Right lobe of liver (tissue), 4 donors: ENCODE data around the gene SLX4IP.

Source experiments
- CTCF ChIP-seq, 4 donors: fragments of 200-600 bp in 3 of 4; fragments of 450-650 bp in 1 of 4; IDR thresholded peaks; one replicate each; pipeline versions ENCODE4 v1.5.1 to v1.8.0; 2016 to 2022; ENCODE audit warnings: antibody characterized with exemption in 4 of 4, mild to moderate bottlenecking in 2 of 4
- POLR2A ChIP-seq: fragments of 450-650 bp; IDR thresholded peaks from one replicate; pipeline ENCODE4 v1.6.1; 2017; ENCODE audit warnings: antibody characterized with exemption, mild to moderate bottlenecking
- donor health status: DM: no; HTN: no; CAD: no.
- donor health status: DM: no; HTN: no; CAD: no.
- donor health status: DM: no; HTN: yes; CAD: no.

GRCh38 chr20:10541668-10542411 is 106.7 kb downstream of the SLX4IP start:
- TF ChIP-seq CTCF (IDR thresholded peaks at IDR 0.05) (no peak), POLR2A (no peak)
